ENCODE measurements around the gene RETN.

Gene RETN

GRCh38 chr19:7648265-7649014, 20.4 kb upstream of the RETN start:
- H3K4me3 ChIP-seq (ENCODE audit: low read length), result no peak overlapping the region
- H3K9me3 ChIP-seq (ENCODE audit: control insufficient read depth, low read depth, low read length), result no peaks in the 10 kb centered on the region
- H3K4me1 ChIP-seq (ENCODE audit: control insufficient read depth, low read depth, low read length), result no peaks in the 10 kb centered on the region
- no peaks in the 10 kb centered on the region for H3K36me3 ChIP-seq (ENCODE audit: control insufficient read depth, low read depth, low read length)
- H3K9ac ChIP-seq (ENCODE audit: low read length), result no peak overlapping the region
- H3K27me3 ChIP-seq (ENCODE audit: control insufficient read depth, insufficient read depth, low read length), result peaks cover 23% of the 10 kb centered on the region
- H3K27ac ChIP-seq (ENCODE audit: low read length), result no peak overlapping the region

GRCh38 chr19:7650148-7650547, 18.7 kb upstream of the RETN start:
- no peak overlapping the region for H3K4me3 ChIP-seq (ENCODE audit: low read length)
- H3K9ac ChIP-seq (ENCODE audit: low read length), result no peak overlapping the region
- H3K4me1 ChIP-seq (ENCODE audit: control insufficient read depth, low read depth, low read length), result no peaks in the 10 kb centered on the region
- H3K27ac ChIP-seq (ENCODE audit: low read length), result no peak overlapping the region
- H3K36me3 ChIP-seq (ENCODE audit: control insufficient read depth, low read depth, low read length), result no peaks in the 10 kb centered on the region
- peaks cover 28% of the 10 kb centered on the region for H3K27me3 ChIP-seq (ENCODE audit: control insufficient read depth, insufficient read depth, low read length)
- H3K9me3 ChIP-seq (ENCODE audit: control insufficient read depth, low read depth, low read length), result no peaks in the 10 kb centered on the region

GRCh38 chr19:7652061-7652641, 16.7 kb upstream of the RETN start:
- no peak overlapping the region for H3K27ac ChIP-seq (ENCODE audit: low read length)
- H3K36me3 ChIP-seq (ENCODE audit: control insufficient read depth, low read depth, low read length), result no peaks in the 10 kb centered on the region
- no peak overlapping the region for H3K9ac ChIP-seq (ENCODE audit: low read length)
- H3K9me3 ChIP-seq (ENCODE audit: control insufficient read depth, low read depth, low read length), result no peaks in the 10 kb centered on the region
- H3K27me3 ChIP-seq (ENCODE audit: control insufficient read depth, insufficient read depth, low read length), result peaks cover 33% of the 10 kb centered on the region
- no peak overlapping the region for H3K4me3 ChIP-seq (ENCODE audit: low read length)
- no peaks in the 10 kb centered on the region for H3K4me1 ChIP-seq (ENCODE audit: control insufficient read depth, low read depth, low read length)

GRCh38 chr19:7654401-7654800, 14.4 kb upstream of the RETN start:
- Histone ChIP-seq H3K27ac (ENCODE audit: low read length) (no peak overlapping the region), H3K27me3 (ENCODE audit: control insufficient read depth, insufficient read depth, low read length) (peaks cover 33% of the 10 kb centered on the region), H3K9me3 (ENCODE audit: control insufficient read depth, low read depth, low read length) (no peaks in the 10 kb centered on the region), H3K36me3 (ENCODE audit: control insufficient read depth, low read depth, low read length) (no peaks in the 10 kb centered on the region), H3K9ac (ENCODE audit: low read length) (no peak overlapping the region), H3K4me1 (ENCODE audit: control insufficient read depth, low read depth, low read length) (no peaks in the 10 kb centered on the region), H3K4me3 (ENCODE audit: low read length) (no peak overlapping the region)

- Histone ChIP-seq H3K36me3 (ENCODE audit: control insufficient read depth, low read depth, low read length) (no peaks in the 10 kb centered on the region), H3K9me3 (ENCODE audit: control insufficient read depth, low read depth, low read length) (no peaks in the 10 kb centered on the region), H3K4me3 (ENCODE audit: low read length) (no peak overlapping the region), H3K9ac (ENCODE audit: low read length) (no peak overlapping the region), H3K27me3 (ENCODE audit: control insufficient read depth, insufficient read depth, low read length) (peaks cover 31% of the 10 kb centered on the region), H3K27ac (ENCODE audit: low read length) (no peak overlapping the region), H3K4me1 (ENCODE audit: control insufficient read depth, low read depth, low read length) (no peaks in the 10 kb centered on the region)
Measured at GRCh38 chr19:7655581-7655980, 13.3 kb upstream of the RETN start.

GRCh38 chr19:7657131-7657751, 11.6 kb upstream of the RETN start:
- no peak overlapping the region for H3K27ac ChIP-seq (ENCODE audit: low read length)
- no peaks in the 10 kb centered on the region for H3K4me1 ChIP-seq (ENCODE audit: control insufficient read depth, low read depth, low read length)

GRCh38 chr19:7658219-7658686, 10.6 kb upstream of the RETN start:
- H3K4me3 ChIP-seq (ENCODE audit: low read length), result no peak overlapping the region
- no peak overlapping the region for H3K27ac ChIP-seq (ENCODE audit: low read length)
- no peaks in the 10 kb centered on the region for H3K9me3 ChIP-seq (ENCODE audit: control insufficient read depth, low read depth, low read length)
- H3K9ac ChIP-seq (ENCODE audit: low read length), result no peak overlapping the region
- no peaks in the 10 kb centered on the region for H3K4me1 ChIP-seq (ENCODE audit: control insufficient read depth, low read depth, low read length)
- H3K27me3 ChIP-seq (ENCODE audit: control insufficient read depth, insufficient read depth, low read length), result peaks cover 12% of the 10 kb centered on the region
- H3K36me3 ChIP-seq (ENCODE audit: control insufficient read depth, low read depth, low read length), result no peaks in the 10 kb centered on the region

More at GRCh38 chr19:7657131-7657751, 11.6 kb upstream of the RETN start:
- Histone ChIP-seq H3K27me3 (ENCODE audit: control insufficient read depth, insufficient read depth, low read length) (peaks cover 22% of the 10 kb centered on the region), H3K9ac (ENCODE audit: low read length) (no peak overlapping the region), H3K9me3 (ENCODE audit: control insufficient read depth, low read depth, low read length) (no peaks in the 10 kb centered on the region), H3K36me3 (ENCODE audit: control insufficient read depth, low read depth, low read length) (no peaks in the 10 kb centered on the region), H3K4me3 (ENCODE audit: low read length) (no peak overlapping the region)

GRCh38 chr19:7661744-7662538, 6.9 kb upstream of the RETN start:
- Histone ChIP-seq H3K36me3 (ENCODE audit: control insufficient read depth, low read depth, low read length) (no peaks in the 10 kb centered on the region), H3K27me3 (ENCODE audit: control insufficient read depth, insufficient read depth, low read length) (no peaks in the 10 kb centered on the region), H3K9ac (ENCODE audit: low read length) (no peak overlapping the region), H3K9me3 (ENCODE audit: control insufficient read depth, low read depth, low read length) (no peaks in the 10 kb centered on the region), H3K4me3 (ENCODE audit: low read length) (no peak overlapping the region), H3K27ac (ENCODE audit: low read length) (no peak overlapping the region), H3K4me1 (ENCODE audit: control insufficient read depth, low read depth, low read length) (no peaks in the 10 kb centered on the region)

- Histone ChIP-seq H3K27me3 (ENCODE audit: control insufficient read depth, insufficient read depth, low read length) (no peaks in the 10 kb centered on the region), H3K27ac (ENCODE audit: low read length) (no peak overlapping the region), H3K9me3 (ENCODE audit: control insufficient read depth, low read depth, low read length) (no peaks in the 10 kb centered on the region), H3K4me3 (ENCODE audit: low read length) (no peak overlapping the region), H3K9ac (ENCODE audit: low read length) (no peak overlapping the region), H3K36me3 (ENCODE audit: control insufficient read depth, low read depth, low read length) (no peaks in the 10 kb centered on the region), H3K4me1 (ENCODE audit: control insufficient read depth, low read depth, low read length) (no peaks in the 10 kb centered on the region)
Measured at GRCh38 chr19:7662657-7663056, 6.2 kb upstream of the RETN start.

GRCh38 chr19:7663706-7664105, 5.1 kb upstream of the RETN start:
- Histone ChIP-seq H3K27me3 (ENCODE audit: control insufficient read depth, insufficient read depth, low read length) (peaks cover 4% of the 10 kb centered on the region), H3K4me1 (ENCODE audit: control insufficient read depth, low read depth, low read length) (no peaks in the 10 kb centered on the region), H3K4me3 (ENCODE audit: low read length) (no peak overlapping the region), H3K27ac (ENCODE audit: low read length) (no peak overlapping the region), H3K9ac (ENCODE audit: low read length) (no peak overlapping the region), H3K9me3 (ENCODE audit: control insufficient read depth, low read depth, low read length) (no peaks in the 10 kb centered on the region), H3K36me3 (ENCODE audit: control insufficient read depth, low read depth, low read length) (no peaks in the 10 kb centered on the region)

- Histone ChIP-seq H3K27me3 (ENCODE audit: control insufficient read depth, insufficient read depth, low read length) (peaks cover 16% of the 10 kb centered on the region), H3K9ac (ENCODE audit: low read length) (no peak overlapping the region), H3K9me3 (ENCODE audit: control insufficient read depth, low read depth, low read length) (no peaks in the 10 kb centered on the region), H3K4me1 (ENCODE audit: control insufficient read depth, low read depth, low read length) (peaks cover 3% of the 10 kb centered on the region), H3K27ac (ENCODE audit: low read length) (no peak overlapping the region), H3K36me3 (ENCODE audit: control insufficient read depth, low read depth, low read length) (no peaks in the 10 kb centered on the region), H3K4me3 (ENCODE audit: low read length) (no peak overlapping the region)
Measured at GRCh38 chr19:7665076-7665475, 3.8 kb upstream of the RETN start.

Measured in iPS-18a (cell line).